Measurements from ENCODE around the gene NTN3.
A peak's percentile ranks its signal among the peaks of the same experiment; 100 is the strongest.

DNA sequence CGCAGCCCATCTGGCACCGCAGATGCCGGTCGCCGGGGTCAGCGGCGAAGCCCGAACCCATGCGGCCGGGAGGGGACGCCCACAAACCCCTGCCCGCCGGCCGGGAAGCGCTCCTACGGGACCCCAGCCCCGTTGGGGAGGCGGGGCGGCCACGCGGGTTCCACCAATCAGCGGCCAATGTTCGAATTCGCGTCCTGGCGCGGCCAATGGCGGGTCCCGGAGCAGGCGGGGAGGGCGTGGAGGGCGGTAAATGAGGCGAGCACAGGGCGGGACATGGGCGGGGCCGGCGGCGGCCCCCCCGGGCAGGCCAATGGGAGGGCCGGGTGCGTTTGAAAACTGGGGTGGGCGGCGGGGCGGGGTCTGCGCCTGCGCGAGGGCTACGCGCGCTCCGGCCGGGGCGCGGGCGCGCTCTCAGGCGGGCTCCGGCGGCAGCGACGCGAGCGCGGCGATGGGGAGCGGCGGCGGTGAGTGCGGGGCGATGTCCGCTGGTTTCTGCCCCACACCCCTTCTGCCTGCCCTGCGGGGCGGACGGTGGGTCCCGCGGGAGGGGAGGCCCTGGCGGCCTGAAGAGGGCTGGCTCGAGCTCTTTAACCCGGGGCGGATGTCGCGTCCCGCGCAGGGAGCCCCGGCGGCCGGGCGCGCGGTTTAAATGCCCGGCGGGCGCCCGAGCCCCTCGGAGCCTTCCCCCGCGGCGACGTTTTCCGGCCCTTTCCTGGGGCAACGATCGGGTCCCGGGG lies 41.9 kb upstream of the NTN3 start, which contains the start of gene CCNF:
- TF ChIP-seq JUND (IDR thresholded peaks at IDR 0.05; ENCODE audit: low read length) = no peak
- no peak; a peak in 1 of 3 replicates for TF ChIP-seq POLR2A (IDR thresholded peaks at IDR 0.05; ENCODE audit: control extremely low read depth in 1 of 2, low read depth in 2 of 2, low read length in 2 of 2)
- no peak for TF ChIP-seq KDM1A (IDR thresholded peaks at IDR 0.05; ENCODE audit: borderline replicate concordance, low read length)
- TF ChIP-seq YY1 (IDR thresholded peaks at IDR 0.05; ENCODE audit: low read depth, low read length) = no peak
- peak in 1 of 2 experiments; percentile 20; a peak in 1 of 4 replicates for TF ChIP-seq SIN3A (conservative IDR thresholded peaks at IDR 0.05 in 1 of 2, IDR thresholded peaks at IDR 0.05 in 1 of 2; ENCODE audit: low read depth in 1 of 2, low read length in 2 of 2)
- TF ChIP-seq RAD21 (IDR thresholded peaks at IDR 0.05 in 1 of 2, conservative IDR thresholded peaks at IDR 0.05 in 1 of 2; ENCODE audit: low read depth in 2 of 2, low read length in 2 of 2) = no peak; a peak in 1 of 4 replicates
- TF ChIP-seq CTCF (IDR thresholded peaks at IDR 0.05; ENCODE audit: control extremely low read depth in 1 of 3, insufficient read depth in 1 of 3, low read depth in 1 of 3, low read length in 3 of 3) = 0 out of 4 replicates have a peak, but pooled peaks of 1 of the 3 experiments have one; percentile 2
- TF ChIP-seq ZNF274 (IDR thresholded peaks at IDR 0.05; ENCODE audit: borderline replicate concordance, extremely low read depth, low read length) = no peak
- TF ChIP-seq EP300 (IDR thresholded peaks at IDR 0.05; ENCODE audit: borderline replicate concordance in 1 of 2, low read depth in 2 of 2, low read length in 2 of 2) = no peak
- TF ChIP-seq, protein P1, sequence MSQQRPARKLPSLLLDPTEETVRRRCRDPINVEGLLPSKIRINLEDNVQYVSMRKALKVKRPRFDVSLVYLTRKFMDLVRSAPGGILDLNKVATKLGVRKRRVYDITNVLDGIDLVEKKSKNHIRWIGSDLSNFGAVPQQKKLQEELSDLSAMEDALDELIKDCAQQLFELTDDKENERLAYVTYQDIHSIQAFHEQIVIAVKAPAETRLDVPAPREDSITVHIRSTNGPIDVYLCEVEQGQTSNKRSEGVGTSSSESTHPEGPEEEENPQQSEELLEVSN (IDR thresholded peaks at IDR 0.05) = peak; percentile 97
- peak; percentile 80 for TF ChIP-seq TAF1 (IDR thresholded peaks at IDR 0.05; ENCODE audit: low read depth, low read length)
- TF ChIP-seq BCL11A (IDR thresholded peaks at IDR 0.05; ENCODE audit: low read depth in 2 of 2, low read length in 2 of 2) = no peak
